ENCODE measurements around the gene PBX3. TPM values are rescaled to one million over a fixed set of nuclear protein-coding genes. Genes with fewer than 3 reads are reported as not detected.

Gene PBX3
- total RNA-seq, 4 donors from 2014 or later = 18.0 to 33.5 (median 24.2) TPM

GRCh38 chr9:125985998-125986655 lies 239.0 kb downstream of the PBX3 start:
- H3K27ac ChIP-seq = no peak overlapping the region
- DNase-seq (ENCODE audit: low spot score in 2 of 2) = no peak
- no peak overlapping the region for H3K4me3 ChIP-seq
- no peaks in the 10 kb centered on the region for H3K9me3 ChIP-seq
- H3K27me3 ChIP-seq = no peaks in the 10 kb centered on the region
- 88 to 91% methylated on average over 12 to 17 of the region's 17 CpGs for WGBS, 2 donors
- H3K36me3 ChIP-seq = no peaks in the 10 kb centered on the region
- no peaks in the 10 kb centered on the region for H3K4me1 ChIP-seq
- TF ChIP-seq POLR2A (IDR thresholded peaks at IDR 0.05) (no peak), EP300 (IDR thresholded peaks at IDR 0.05) (no peak)
- TF ChIP-seq, protein P1, sequence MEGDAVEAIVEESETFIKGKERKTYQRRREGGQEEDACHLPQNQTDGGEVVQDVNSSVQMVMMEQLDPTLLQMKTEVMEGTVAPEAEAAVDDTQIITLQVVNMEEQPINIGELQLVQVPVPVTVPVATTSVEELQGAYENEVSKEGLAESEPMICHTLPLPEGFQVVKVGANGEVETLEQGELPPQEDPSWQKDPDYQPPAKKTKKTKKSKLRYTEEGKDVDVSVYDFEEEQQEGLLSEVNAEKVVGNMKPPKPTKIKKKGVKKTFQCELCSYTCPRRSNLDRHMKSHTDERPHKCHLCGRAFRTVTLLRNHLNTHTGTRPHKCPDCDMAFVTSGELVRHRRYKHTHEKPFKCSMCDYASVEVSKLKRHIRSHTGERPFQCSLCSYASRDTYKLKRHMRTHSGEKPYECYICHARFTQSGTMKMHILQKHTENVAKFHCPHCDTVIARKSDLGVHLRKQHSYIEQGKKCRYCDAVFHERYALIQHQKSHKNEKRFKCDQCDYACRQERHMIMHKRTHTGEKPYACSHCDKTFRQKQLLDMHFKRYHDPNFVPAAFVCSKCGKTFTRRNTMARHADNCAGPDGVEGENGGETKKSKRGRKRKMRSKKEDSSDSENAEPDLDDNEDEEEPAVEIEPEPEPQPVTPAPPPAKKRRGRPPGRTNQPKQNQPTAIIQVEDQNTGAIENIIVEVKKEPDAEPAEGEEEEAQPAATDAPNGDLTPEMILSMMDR (IDR thresholded peaks at IDR 0.05) = no peak

GRCh38 chr9:125986966-125987365 lies 239.8 kb downstream of the PBX3 start:
- Histone ChIP-seq H3K4me1 (no peaks in the 10 kb centered on the region), H3K36me3 (no peaks in the 10 kb centered on the region), H3K4me3 (no peak overlapping the region), H3K27ac (no peak overlapping the region), H3K9me3 (no peaks in the 10 kb centered on the region), H3K27me3 (no peaks in the 10 kb centered on the region)
- no peak for DNase-seq (ENCODE audit: low spot score in 2 of 2)
- no peak for TF ChIP-seq POLR2A (IDR thresholded peaks at IDR 0.05)
- TF ChIP-seq EP300 (IDR thresholded peaks at IDR 0.05) = no peak
- TF ChIP-seq, protein P1 (IDR thresholded peaks at IDR 0.05) = no peak
- WGBS, 2 donors = 65 to 85% methylated on average over 3 of the region's 3 CpGs

DNA sequence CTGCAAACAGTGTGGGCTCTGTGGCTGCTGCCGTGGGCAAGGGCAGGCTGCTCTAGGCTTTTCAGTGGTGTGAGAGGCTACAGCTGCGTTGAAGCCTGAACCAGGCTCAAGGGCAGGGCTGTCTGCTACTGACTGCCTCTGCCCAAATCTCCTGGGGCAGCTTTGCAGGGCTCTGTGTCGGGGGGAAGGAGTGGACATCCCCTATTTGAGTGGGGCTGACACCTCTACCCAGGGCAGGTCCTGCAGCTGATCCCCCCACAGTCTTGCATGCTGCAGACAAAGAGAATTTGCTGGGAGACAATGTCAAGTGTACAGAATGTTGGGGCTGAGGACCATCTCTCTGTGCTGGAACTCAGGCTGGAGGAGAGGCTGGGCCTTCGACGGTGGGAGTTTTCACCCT lies 240.2 kb downstream of the PBX3 start:
- TF ChIP-seq POLR2A (IDR thresholded peaks at IDR 0.05) (no peak), EP300 (IDR thresholded peaks at IDR 0.05) (no peak)
- TF ChIP-seq, protein P1 (IDR thresholded peaks at IDR 0.05) = no peak
- Histone ChIP-seq H3K27me3 (no peaks in the 10 kb centered on the region), H3K27ac (no peak overlapping the region), H3K4me1 (no peaks in the 10 kb centered on the region), H3K9me3 (no peaks in the 10 kb centered on the region), H3K36me3 (no peaks in the 10 kb centered on the region), H3K4me3 (no peak overlapping the region)
- WGBS, 2 donors = 71% methylated on average over 4 to 5 of the region's 5 CpGs
- no peak for DNase-seq (ENCODE audit: low spot score in 2 of 2)

DNA sequence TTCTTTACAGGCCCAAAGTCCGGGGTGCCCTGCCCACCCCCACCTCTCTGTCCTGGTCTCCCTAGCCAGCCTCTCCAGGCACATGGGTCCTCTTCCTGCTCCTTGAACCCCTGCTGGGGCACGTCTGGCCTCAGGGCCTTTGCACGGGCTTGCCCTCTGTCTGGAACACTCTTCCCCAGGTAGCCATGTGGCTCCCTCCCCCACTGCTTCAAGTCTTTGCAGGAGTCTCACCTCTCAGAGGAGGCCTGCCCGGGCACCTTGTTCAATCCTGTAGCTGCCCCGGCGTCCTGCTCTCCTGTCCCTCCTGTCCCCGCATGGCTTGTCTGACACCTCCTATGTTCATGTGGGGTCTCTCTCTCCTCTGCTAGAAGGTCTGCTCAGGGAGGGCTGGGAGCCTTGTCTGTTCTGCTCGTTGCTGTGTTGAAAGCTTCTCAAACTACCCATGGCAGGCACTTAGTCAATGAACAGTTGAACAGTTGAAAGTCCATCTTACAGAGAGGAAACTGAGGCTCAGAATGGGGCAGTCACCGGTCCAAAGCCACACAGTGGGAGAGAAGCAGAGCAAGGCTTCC lies 241.4 kb downstream of the PBX3 start:
- Histone ChIP-seq H3K27ac (no peak overlapping the region), H3K4me1 (no peaks in the 10 kb centered on the region), H3K27me3 (no peaks in the 10 kb centered on the region), H3K4me3 (no peak overlapping the region), H3K36me3 (no peaks in the 10 kb centered on the region), H3K9me3 (no peaks in the 10 kb centered on the region)
- TF ChIP-seq, protein P1 (IDR thresholded peaks at IDR 0.05) = no peak
- no peak for TF ChIP-seq POLR2A (IDR thresholded peaks at IDR 0.05)
- peak in 1 of 2 donors; percentile 2 for DNase-seq (ENCODE audit: low spot score in 2 of 2)
- WGBS, 2 donors = 86 to 88% methylated on average over 9 of the region's 9 CpGs

DNA sequence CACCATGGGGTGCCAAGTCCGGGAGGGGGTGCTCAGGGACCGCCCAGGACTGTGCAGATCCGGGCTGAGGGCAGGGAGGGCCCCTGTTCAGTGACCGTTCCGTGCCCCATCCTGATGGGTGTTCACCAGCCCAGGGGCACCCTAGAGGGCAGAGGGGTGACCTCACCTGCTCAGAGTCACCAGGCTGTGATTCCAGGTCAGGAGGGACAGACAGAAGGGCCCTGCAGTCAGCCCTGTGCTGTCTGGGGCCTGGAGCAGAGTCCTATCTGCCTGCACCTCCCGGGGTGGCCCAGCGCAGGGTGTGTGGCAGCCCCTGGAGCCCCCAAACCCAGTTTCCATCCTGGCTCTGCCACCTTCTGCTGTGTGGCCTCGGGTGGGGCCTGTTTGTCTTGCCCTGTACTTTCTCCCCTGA lies 241.9 kb downstream of the PBX3 start:
- 75 to 92% methylated on average over 6 to 7 of the region's 8 CpGs for WGBS, 2 donors
- Histone ChIP-seq H3K4me3 (no peak overlapping the region), H3K4me1 (no peaks in the 10 kb centered on the region), H3K36me3 (no peaks in the 10 kb centered on the region), H3K27ac (no peak overlapping the region), H3K27me3 (no peaks in the 10 kb centered on the region), H3K9me3 (no peaks in the 10 kb centered on the region)
- DNase-seq (ENCODE audit: low spot score in 2 of 2) = no peak
- TF ChIP-seq, protein P1 (IDR thresholded peaks at IDR 0.05) = no peak
- TF ChIP-seq POLR2A (IDR thresholded peaks at IDR 0.05) (no peak), EP300 (IDR thresholded peaks at IDR 0.05) (no peak)
